Trophoblast cell (in vitro differentiated cells and primary cell): Measurements from ENCODE around the gene LYSET.

Source experiments
- DNase-seq, 2 donors: peaks; one replicate each; pipeline ENCODE4 v3.0.0-alpha.2; 2016
- H2AFZ ChIP-seq: 2 replicates; pipeline ENCODE4 v1.6.1; 2013; ENCODE audit warnings: low read length, moderate library complexity, mild to moderate bottlenecking; ENCODE audit not compliant: insufficient read depth, poor library complexity
- H2AK5ac ChIP-seq: 2 replicates; pipeline ENCODE4 v1.6.1; 2013; ENCODE audit warnings: mild to moderate bottlenecking, low read length
- H2BK120ac ChIP-seq: 2 replicates; pipeline ENCODE4 v1.6.1; 2013; ENCODE audit warnings: low read length, mild to moderate bottlenecking, moderate library complexity; ENCODE audit not compliant: insufficient read depth, poor library complexity
- H2BK12ac ChIP-seq: 2 replicates; pipeline ENCODE4 v1.6.1; 2013; ENCODE audit warnings: mild to moderate bottlenecking, low read length, moderate library complexity
- H2BK5ac ChIP-seq: 2 replicates; pipeline ENCODE4 v1.6.1; 2013; ENCODE audit warnings: low read length, low read depth, moderate library complexity, mild to moderate bottlenecking; ENCODE audit not compliant: poor library complexity
- H3K14ac ChIP-seq: 2 replicates; pipeline ENCODE4 v1.6.1; 2013; ENCODE audit warnings: mild to moderate bottlenecking, low read length
- H3K18ac ChIP-seq: 2 replicates; pipeline ENCODE4 v1.6.1; 2013; ENCODE audit warnings: mild to moderate bottlenecking, low read length
- H3K23ac ChIP-seq: 2 replicates; pipeline ENCODE4 v1.6.1; 2013; ENCODE audit warnings: low read length
- H3K27ac ChIP-seq: 2 replicates; pipeline ENCODE4 v1.5.1; 2013; ENCODE audit warnings: low read depth, mild to moderate bottlenecking, inconsistent platforms, low read length, moderate library complexity
- H3K27me3 ChIP-seq: 2 replicates; pipeline ENCODE4 v1.6.1; 2013; ENCODE audit warnings: inconsistent platforms, mild to moderate bottlenecking, low read length, moderate library complexity; ENCODE audit not compliant: insufficient read depth
- H3K36me3 ChIP-seq, 2 experiments: 1 replicate in 1 of 2; 2 replicates in 1 of 2; pipeline ENCODE4 v1.6.1; 2013; ENCODE audit warnings: low read length in 2 of 2, mild to moderate bottlenecking in 2 of 2, moderate library complexity in 1 of 2; ENCODE audit not compliant: insufficient read depth in 2 of 2, control insufficient read depth in 1 of 2
- H3K4ac ChIP-seq: 2 replicates; pipeline ENCODE4 v1.6.1; 2013; ENCODE audit warnings: low read depth, mild to moderate bottlenecking, low read length, moderate library complexity
- H3K4me1 ChIP-seq, 2 experiments: 1 replicate in 1 of 2; 2 replicates in 1 of 2; pipeline ENCODE4 v1.6.1; 2013; ENCODE audit warnings: low read length in 2 of 2, mild to moderate bottlenecking in 2 of 2, moderate library complexity in 1 of 2; ENCODE audit not compliant: insufficient read depth in 2 of 2, control insufficient read depth in 1 of 2
- H3K4me2 ChIP-seq: 2 replicates; pipeline ENCODE4 v1.6.1; 2013; ENCODE audit warnings: inconsistent platforms, mild to moderate bottlenecking, low read length, moderate library complexity
- H3K4me3 ChIP-seq: 2 replicates; pipeline ENCODE4 v1.5.1; 2013; ENCODE audit warnings: mild to moderate bottlenecking, low read depth, low read length, inconsistent platforms
- H3K79me1 ChIP-seq: one replicate; pipeline ENCODE4 v1.6.1; 2013; ENCODE audit warnings: low read length
- H3K79me2 ChIP-seq: 2 replicates; pipeline ENCODE4 v1.6.1; 2013; ENCODE audit warnings: low read length, mild to moderate bottlenecking; ENCODE audit not compliant: control insufficient read depth, insufficient read depth, poor library complexity
- H3K9ac ChIP-seq: 2 replicates; pipeline ENCODE4 v1.6.1; 2013; ENCODE audit warnings: mild to moderate bottlenecking, low read length
- H3K9me3 ChIP-seq: 2 replicates; pipeline ENCODE4 v1.6.1; 2013; ENCODE audit warnings: low read depth, mild to moderate bottlenecking, control low read depth, inconsistent platforms, low read length; ENCODE audit not compliant: insufficient read depth
- H4K12ac ChIP-seq: 2 replicates; pipeline ENCODE4 v1.6.1; 2013; ENCODE audit warnings: low read depth, mild to moderate bottlenecking, low read length, moderate library complexity
- H4K8ac ChIP-seq: 2 replicates; pipeline ENCODE4 v1.6.1; 2013; ENCODE audit warnings: low read depth, mild to moderate bottlenecking, low read length, moderate library complexity
- H4K91ac ChIP-seq: one replicate; pipeline ENCODE4 v1.6.1; 2013; ENCODE audit warnings: low read depth, mild to moderate bottlenecking, low read length, moderate library complexity
- WGBS: extraction: QIAGEN DNeasy Blood & Tissue Kit; methylation state at CpG from one replicate; pipeline ENCODE4 v1.1.7; 2013; ENCODE audit warnings: missing lambda C conversion rate; ENCODE audit not compliant: insufficient read length, insufficient coverage; ENCODE audit errors: extremely low coverage; 5-methylcytosine and 5-hydroxymethylcytosine counted together

LYSET gene

GRCh38 chr14:93201155-93201704 is 16.1 kb downstream of the LYSET start:
- Histone ChIP-seq H2BK5ac (no peak overlapping the region), H3K9ac (no peak overlapping the region), H3K79me2 (no peaks in the 10 kb centered on the region), H3K4ac (no peak overlapping the region), H3K27ac (no peak overlapping the region), H3K9me3 (no peaks in the 10 kb centered on the region), H2AK5ac (no peak overlapping the region), H3K23ac (no peak overlapping the region), H3K18ac (no peak overlapping the region), H4K8ac (no peak overlapping the region), H3K79me1 (no peaks in the 10 kb centered on the region), H3K36me3 (peaks cover 0 to 4% of the 10 kb centered on the region in 2 experiments), H2BK12ac (no peak overlapping the region), H4K91ac (no peak overlapping the region), H2AFZ (no peak overlapping the region), H3K4me2 (no peak overlapping the region), H4K12ac (no peak overlapping the region), H3K4me3 (no peak overlapping the region), H3K14ac (no peak overlapping the region), H2BK120ac (no peak overlapping the region), H3K4me1 (peaks cover 0 to 2% of the 10 kb centered on the region in 2 experiments), H3K27me3 (no peaks in the 10 kb centered on the region)
- DNase-seq = no peak
- WGBS = no CpG with 5 or more reads among the region's 7 CpGs

- Histone ChIP-seq H3K27ac (peak within 1 kb of the TSS; percentile 82), H3K4ac (peak within 1 kb of the TSS; percentile 57), H4K12ac (peak within 1 kb of the TSS; percentile 74), H4K91ac (peak within 1 kb of the TSS; percentile 39), H2BK120ac (peak within 1 kb of the TSS; percentile 61), H3K27me3 (no peaks in the 10 kb centered on the region), H2AFZ (peak within 1 kb of the TSS; percentile 88), H3K14ac (peak within 1 kb of the TSS; percentile 63), H2AK5ac (no peak within 1 kb of the TSS), H4K8ac (peak within 1 kb of the TSS; percentile 93), H3K18ac (peak within 1 kb of the TSS; percentile 58), H3K4me3 (peak within 1 kb of the TSS; percentile 93), H2BK12ac (no peak within 1 kb of the TSS), H3K36me3 (peaks cover 2 to 5% of the 10 kb centered on the region in 2 experiments), H3K23ac (peak within 1 kb of the TSS; percentile 10), H3K9ac (peak within 1 kb of the TSS; percentile 87), H2BK5ac (peak within 1 kb of the TSS; percentile 15), H3K9me3 (no peaks in the 10 kb centered on the region), H3K4me2 (peak within 1 kb of the TSS; percentile 85), H3K79me2 (peaks cover 5% of the 10 kb centered on the region), H3K79me1 (peaks cover 6% of the 10 kb centered on the region), H3K4me1 (peaks cover 0 to 5% of the 10 kb centered on the region in 2 experiments)
- WGBS = no CpG with 5 or more reads among the region's 65 CpGs
- peak; percentile 98 to 99 for DNase-seq
These were observed 21.8 kb downstream of the LYSET start, which contains the start of the genes GON7 and UBR7 for GRCh38 chr14:93206793-93207467. Gene GON7 (minus strand): TSS chr14:93207065. CDS start chr14:93207037, 28 bp downstream. Gene UBR7 (plus strand): TSS chr14:93207256. CDS start chr14:93207292, 36 bp downstream.

- peaks cover 2 to 5% of the 10 kb centered on the region in 2 experiments for H3K36me3 ChIP-seq
- peak overlapping the region; percentile 10 for H4K91ac ChIP-seq
- peak overlapping the region; percentile 9 for H3K14ac ChIP-seq
- peaks cover 6% of the 10 kb centered on the region for H3K79me1 ChIP-seq
- peak overlapping the region; percentile 85 for H3K4me2 ChIP-seq
- DNase-seq = peak in 1 of 2 donors; percentile 35
- peak overlapping the region; percentile 26 for H3K18ac ChIP-seq
- peaks cover 5% of the 10 kb centered on the region for H3K79me2 ChIP-seq
- H3K9ac ChIP-seq = peak overlapping the region; percentile 85
- no peak overlapping the region for H2AK5ac ChIP-seq
- H2BK12ac ChIP-seq = no peak overlapping the region
- H2BK120ac ChIP-seq = peak overlapping the region; percentile 61
- peak overlapping the region; percentile 10 for H3K23ac ChIP-seq
- H4K8ac ChIP-seq = peak overlapping the region; percentile 44
- H3K4me3 ChIP-seq = peak overlapping the region; percentile 93
- H2AFZ ChIP-seq = peak overlapping the region; percentile 86
- no peaks in the 10 kb centered on the region for H3K9me3 ChIP-seq
- peaks cover 0 to 5% of the 10 kb centered on the region in 2 experiments for H3K4me1 ChIP-seq
- peak overlapping the region; percentile 43 for H3K4ac ChIP-seq
- peak overlapping the region; percentile 45 for H3K27ac ChIP-seq
- H3K27me3 ChIP-seq = no peaks in the 10 kb centered on the region
- no CpG with 5 or more reads among the region's 23 CpGs for WGBS
- peak overlapping the region; percentile 48 for H4K12ac ChIP-seq
- peak overlapping the region; percentile 15 for H2BK5ac ChIP-seq
These were observed 22.6 kb downstream of the LYSET start for GRCh38 chr14:93207468-93208308.

GRCh38 chr14:93212432-93212831 is 27.3 kb downstream of the LYSET start:
- Histone ChIP-seq H4K91ac (no peak overlapping the region), H3K4me1 (peaks cover 0 to 3% of the 10 kb centered on the region in 2 experiments), H3K9ac (no peak overlapping the region), H3K27ac (no peak overlapping the region), H2BK12ac (no peak overlapping the region), H3K9me3 (no peaks in the 10 kb centered on the region), H3K18ac (no peak overlapping the region), H4K8ac (no peak overlapping the region), H2AK5ac (no peak overlapping the region), H3K4ac (no peak overlapping the region), H3K79me2 (no peaks in the 10 kb centered on the region), H3K79me1 (peaks cover under 1% of the 10 kb centered on the region), H3K4me2 (no peak overlapping the region), H4K12ac (no peak overlapping the region), H2BK5ac (no peak overlapping the region), H2BK120ac (no peak overlapping the region), H2AFZ (no peak overlapping the region), H3K14ac (no peak overlapping the region), H3K27me3 (no peaks in the 10 kb centered on the region), H3K36me3 (peaks cover 12 to 18% of the 10 kb centered on the region in 2 experiments), H3K23ac (no peak overlapping the region), H3K4me3 (no peak overlapping the region)
- DNase-seq = no peak
- no CpG with 5 or more reads among the region's 3 CpGs for WGBS
